GM18517 (cell line): ENCODE data around the gene LILRA6.
"Not testable (repeated sequence)": the region's sequence is repeated elsewhere in the genome, so short reads cannot be mapped to it uniquely, and the experiment has no call there.

ENCODE experiments used
- ATAC-seq: cut with Tn5 transposase; IDR thresholded peaks from one replicate; pipeline ENCODE4 v1.9.1; 2021; ENCODE audit warnings: mild to moderate bottlenecking, moderate library complexity; ENCODE audit not compliant: unreplicated experiment

Gene LILRA6

GRCh38 chr19:54242646-54243045 lies at the start of gene LILRA6:
Gene LILRA6 (minus strand): TSS chr19:54242790.
- not testable (repeated sequence) for ATAC-seq

- not testable (repeated sequence) for ATAC-seq
Observed at GRCh38 chr19:54289160-54289559, 46.6 kb upstream of the LILRA6 start.

DNA sequence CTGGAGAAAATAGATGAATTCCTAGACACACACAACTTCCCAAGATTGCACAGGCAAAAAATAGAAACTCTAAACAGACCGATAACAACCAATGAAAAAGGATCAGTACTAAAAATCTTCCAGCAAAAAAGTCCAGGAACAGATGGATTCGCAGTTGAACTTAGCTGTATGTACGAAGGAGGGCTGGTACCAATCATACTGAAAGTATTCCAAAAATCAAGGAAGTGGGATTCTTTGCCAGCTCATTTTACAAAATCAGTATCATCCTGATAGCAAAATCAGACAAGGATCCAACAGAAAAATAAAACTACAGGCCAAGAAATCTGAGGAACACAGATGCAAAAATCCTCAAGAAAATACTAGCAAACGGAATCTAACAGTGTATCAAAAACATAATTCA lies 44.9 kb upstream of the LILRA6 start:
- ATAC-seq, result no peak

DNA sequence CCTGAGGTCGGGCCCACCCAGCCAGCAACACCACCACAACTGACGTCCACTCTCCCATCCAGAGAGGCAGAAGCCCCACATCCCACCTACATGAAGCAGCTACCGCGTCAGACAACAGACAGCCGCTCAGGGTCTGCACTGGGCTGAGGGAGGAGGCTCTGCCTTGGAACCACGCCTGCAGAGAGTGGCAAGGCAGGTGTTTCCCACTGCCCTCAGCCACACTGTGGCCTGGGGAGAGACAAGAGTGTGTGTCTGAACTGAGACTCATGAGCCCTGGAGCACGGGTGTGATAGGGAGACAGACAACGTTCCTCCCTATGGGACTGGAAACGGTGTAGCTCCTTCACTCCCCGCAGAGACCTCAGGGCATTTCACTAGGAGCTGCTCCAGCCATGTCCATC lies 43.7 kb upstream of the LILRA6 start:
- not testable (repeated sequence) for ATAC-seq

GRCh38 chr19:54285427-54286056 lies 43.0 kb upstream of the LILRA6 start:
- not testable (repeated sequence) for ATAC-seq

DNA sequence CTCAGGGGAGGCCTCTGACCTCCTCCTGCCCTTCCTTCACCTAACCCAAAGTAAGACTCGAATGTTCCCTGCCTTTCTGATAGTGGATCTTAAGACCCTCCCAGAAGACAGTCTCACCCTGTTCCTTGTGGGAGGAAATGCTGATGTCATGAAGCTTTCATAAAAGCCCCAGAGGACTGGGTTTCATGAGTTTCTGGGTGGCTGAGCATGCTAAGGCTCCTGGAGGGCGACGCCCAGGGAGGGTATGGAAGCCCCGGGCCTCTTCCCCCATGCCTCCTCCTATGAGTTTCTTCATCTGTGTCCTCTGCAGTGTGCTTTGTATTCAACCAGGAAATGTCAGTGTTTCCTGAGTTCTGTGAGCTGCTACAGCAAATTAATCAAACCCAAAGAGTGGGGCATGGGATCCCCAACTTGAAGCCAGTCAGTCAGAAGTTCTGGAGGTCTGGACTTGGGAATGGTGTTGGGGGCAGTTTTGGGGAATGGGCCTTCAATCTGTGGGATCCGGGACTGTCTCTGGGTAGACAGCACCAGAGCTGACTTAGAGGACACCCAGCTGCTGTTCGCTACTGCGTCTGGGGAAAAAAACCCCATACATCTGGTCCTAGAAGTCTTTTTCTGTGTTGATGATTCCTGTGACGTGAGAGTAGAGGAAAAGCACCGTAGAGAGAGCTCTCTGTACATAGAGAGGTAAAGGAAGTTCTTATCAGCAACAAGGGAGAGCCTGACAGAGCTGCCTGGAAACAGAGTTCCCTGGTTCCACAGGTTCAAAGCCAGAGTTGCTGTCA lies 40.3 kb upstream of the LILRA6 start:
- ATAC-seq, result no peak

DNA sequence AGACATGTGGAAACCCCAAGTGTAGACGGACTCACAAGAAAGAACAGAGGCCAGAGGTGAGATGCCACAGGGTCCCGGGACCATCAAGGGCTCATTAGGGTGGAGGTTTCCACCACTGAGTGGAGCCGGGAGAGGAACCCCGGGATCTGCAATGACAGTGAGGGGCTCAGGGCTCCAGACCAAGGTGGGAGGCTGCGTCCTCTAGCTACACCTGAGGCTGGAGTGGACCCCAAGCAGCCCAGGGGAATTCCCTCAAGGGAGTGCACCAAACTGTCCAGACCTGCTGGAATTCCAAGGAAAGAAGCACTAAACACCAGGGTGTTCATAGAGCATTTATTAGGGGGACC lies 39.1 kb upstream of the LILRA6 start:
- ATAC-seq, result not testable (repeated sequence)

GRCh38 chr19:54281007-54281728 lies 38.6 kb upstream of the LILRA6 start, which contains the start of gene LILRB2:
Gene LILRB2 (minus strand): TSS chr19:54281110. CDS start chr19:54280496, 614 bp downstream.
- ATAC-seq, result no peak

DNA sequence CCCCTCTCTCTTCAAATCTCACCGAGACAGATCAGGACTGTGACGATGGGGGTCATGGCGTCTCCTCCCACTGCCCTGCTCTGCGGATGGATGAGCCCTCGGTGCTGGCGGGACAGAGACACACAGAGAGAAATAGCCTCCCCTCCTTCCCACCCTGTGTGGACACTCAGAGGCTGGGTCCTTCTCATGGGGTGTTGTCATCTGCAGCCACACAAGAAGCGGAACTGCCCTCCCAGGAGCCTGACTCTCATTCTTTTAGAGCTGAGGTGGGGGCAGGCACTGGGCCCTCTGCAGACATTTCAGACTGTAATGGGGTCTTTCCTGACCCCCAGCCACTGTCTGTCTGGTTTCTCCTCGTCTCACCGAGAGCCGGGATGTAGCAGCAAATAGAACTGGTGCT lies 37.9 kb upstream of the LILRA6 start:
- ATAC-seq, result not testable (repeated sequence)

GRCh38 chr19:54280025-54280424 lies 37.4 kb upstream of the LILRA6 start:
- ATAC-seq, result not testable (repeated sequence)

- no peak for ATAC-seq
Observed at GRCh38 chr19:54279406-54279962, 36.9 kb upstream of the LILRA6 start.

DNA sequence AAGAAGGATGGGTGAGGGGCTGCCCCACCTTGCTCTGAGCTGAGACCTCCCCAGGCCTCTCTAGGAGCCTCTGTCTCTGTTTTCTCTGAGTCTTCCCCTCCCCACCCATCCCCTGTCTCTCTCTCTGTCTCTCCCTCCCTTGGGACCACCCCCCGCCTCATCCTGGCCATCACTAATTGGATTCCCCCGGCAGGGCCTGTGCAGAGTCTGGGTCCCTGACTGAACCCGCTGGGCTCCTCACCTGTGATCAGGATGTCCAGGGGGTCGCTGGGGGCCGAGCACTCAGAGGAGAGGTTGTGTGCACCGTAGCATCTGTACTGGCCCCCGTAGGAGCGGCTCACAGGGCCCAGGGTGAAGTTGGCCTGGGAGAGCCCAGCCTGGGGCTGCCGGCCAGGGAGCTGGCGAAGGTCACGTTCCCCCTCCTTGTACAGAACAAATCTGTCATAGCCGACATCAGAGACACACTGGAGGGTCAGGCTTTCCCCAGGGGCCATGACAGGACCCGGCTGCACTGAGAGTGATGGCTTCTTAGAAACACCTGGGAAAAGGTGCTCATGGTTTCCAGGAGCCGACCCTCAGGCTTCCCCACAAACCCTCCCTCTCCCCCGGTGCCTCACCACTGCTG lies 36.1 kb upstream of the LILRA6 start:
- ATAC-seq, result not testable (repeated sequence)

- ATAC-seq, result not testable (repeated sequence)
Observed at GRCh38 chr19:54278056-54278455, 35.5 kb upstream of the LILRA6 start.

GRCh38 chr19:54277111-54277615 lies 34.6 kb upstream of the LILRA6 start:
- ATAC-seq, result not testable (repeated sequence)

- ATAC-seq, result no peak
Observed at GRCh38 chr19:54275951-54276350, 33.4 kb upstream of the LILRA6 start.

DNA sequence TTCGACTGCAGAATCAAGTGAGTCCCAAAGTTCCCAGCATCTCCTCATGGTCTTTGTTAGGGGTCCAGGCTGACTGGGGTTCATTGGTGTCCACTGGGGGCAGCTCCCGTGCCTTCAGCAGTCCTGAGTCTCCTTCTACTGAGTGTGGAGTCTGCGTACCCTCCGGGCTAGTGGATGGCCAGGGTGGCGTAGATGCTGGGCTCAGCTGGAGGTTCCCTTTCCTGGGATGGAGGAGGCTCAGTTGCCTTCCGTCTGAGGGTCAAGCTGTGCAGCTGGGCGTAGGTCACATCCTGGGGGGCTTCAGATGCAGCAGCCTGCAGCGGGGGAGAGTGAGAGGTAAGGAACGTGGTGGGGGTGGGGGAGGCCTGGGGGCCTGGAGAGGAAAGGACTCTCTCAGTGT lies 31.9 kb upstream of the LILRA6 start:
- not testable (repeated sequence) for ATAC-seq

- ATAC-seq, result no peak
Observed at GRCh38 chr19:54273821-54274220, 31.2 kb upstream of the LILRA6 start.

DNA sequence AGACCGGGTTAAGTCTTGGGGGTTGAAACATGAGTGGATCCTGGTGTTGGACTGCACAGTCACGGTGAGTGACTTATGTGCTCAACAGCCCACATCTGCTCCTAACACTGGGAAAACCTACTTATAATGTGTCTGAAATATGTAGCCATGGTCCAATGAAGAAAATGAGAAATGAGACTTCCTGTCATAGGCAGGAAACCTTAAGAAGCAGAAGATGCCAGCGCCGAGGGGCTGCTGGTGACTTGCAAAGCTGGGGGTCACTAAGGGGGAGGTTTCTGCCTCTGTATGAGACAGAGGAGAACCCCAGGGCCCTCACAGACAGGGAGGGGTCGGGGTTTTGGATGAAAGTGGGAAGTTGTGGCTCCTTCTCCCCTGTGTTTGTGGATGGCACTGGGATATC lies 29.6 kb upstream of the LILRA6 start:
- not testable (repeated sequence) for ATAC-seq

DNA sequence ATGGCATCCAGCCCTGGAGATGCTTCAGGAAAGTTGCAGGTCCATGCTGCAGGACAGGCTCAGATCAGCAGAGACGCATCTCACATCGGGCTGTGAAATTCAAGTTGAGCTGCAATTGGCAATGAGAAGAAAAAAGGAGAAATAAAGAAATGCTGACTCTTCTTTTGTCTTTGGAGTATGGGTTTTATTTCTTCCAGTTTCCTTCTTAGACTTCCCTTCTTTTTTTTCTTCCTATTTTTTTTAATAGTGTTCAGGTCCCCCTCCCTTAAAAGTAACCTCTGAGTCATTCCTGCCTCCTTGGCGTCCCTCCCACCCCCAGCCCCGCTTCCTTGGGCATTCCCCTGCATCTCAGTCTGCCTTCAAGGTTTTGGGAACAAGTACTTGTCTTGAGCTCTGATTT lies 29.0 kb upstream of the LILRA6 start:
- ATAC-seq, result not testable (repeated sequence)

DNA sequence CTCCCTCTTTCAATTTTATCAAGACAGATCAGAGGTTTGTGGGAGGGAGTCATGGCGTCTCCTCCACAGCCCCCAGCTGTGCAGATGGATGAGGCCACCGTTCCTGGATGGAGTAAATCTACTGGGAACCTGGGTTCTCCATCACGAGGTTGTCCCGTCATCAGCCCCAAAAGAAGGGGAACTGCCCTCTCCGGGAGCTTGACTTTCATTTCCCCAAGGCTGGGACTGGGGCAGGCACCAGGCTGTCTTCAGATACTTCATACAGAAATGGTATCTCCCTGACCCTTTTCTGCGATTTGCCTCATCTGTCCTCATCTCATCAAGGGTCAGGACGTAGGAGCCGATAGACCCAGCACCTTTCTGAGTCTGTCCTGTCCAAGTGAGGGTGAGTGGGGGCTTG lies 28.5 kb upstream of the LILRA6 start:
- ATAC-seq, result no peak

- no peak for ATAC-seq
Observed at GRCh38 chr19:54268936-54269335, 26.3 kb upstream of the LILRA6 start.
